ENCODE results near the gene SLCO3A1.

SLCO3A1 gene

GRCh38 chr15:92112180-92112579 is 258.7 kb downstream of the SLCO3A1 start:
- H3K36me3 ChIP-seq: no peaks in the 10 kb centered on the region
- no peak for TF ChIP-seq CTCF (IDR thresholded peaks at IDR 0.05; ENCODE audit: low read depth, low read length)
- no peak for DNase-seq
- no peaks in the 10 kb centered on the region for H3K27me3 ChIP-seq
- no peaks in the 10 kb centered on the region for H3K9me3 ChIP-seq
- H3K4me1 ChIP-seq: no peaks in the 10 kb centered on the region; the same call in 1 of the 2 replicates
- no peak overlapping the region for H3K4me3 ChIP-seq (ENCODE audit: low read depth, low read length)

GRCh38 chr15:92112711-92113110 is 259.2 kb downstream of the SLCO3A1 start:
- H3K27me3 ChIP-seq: no peaks in the 10 kb centered on the region
- no peaks in the 10 kb centered on the region for H3K36me3 ChIP-seq
- no peak for DNase-seq
- H3K4me1 ChIP-seq: no peaks in the 10 kb centered on the region; the same call in 1 of the 2 replicates
- H3K9me3 ChIP-seq: no peaks in the 10 kb centered on the region
- H3K4me3 ChIP-seq (ENCODE audit: low read depth, low read length): no peak overlapping the region
- TF ChIP-seq CTCF (IDR thresholded peaks at IDR 0.05; ENCODE audit: low read depth, low read length): no peak

GRCh38 chr15:92113832-92114231 is 260.3 kb downstream of the SLCO3A1 start:
- no peak for DNase-seq
- H3K4me3 ChIP-seq (ENCODE audit: low read depth, low read length): no peak overlapping the region
- no peak for TF ChIP-seq CTCF (IDR thresholded peaks at IDR 0.05; ENCODE audit: low read depth, low read length)
- H3K27me3 ChIP-seq: no peaks in the 10 kb centered on the region
- H3K36me3 ChIP-seq: no peaks in the 10 kb centered on the region
- no peaks in the 10 kb centered on the region for H3K9me3 ChIP-seq
- no peaks in the 10 kb centered on the region; the same call in 1 of the 2 replicates for H3K4me1 ChIP-seq

GRCh38 chr15:92115834-92116233 is 262.3 kb downstream of the SLCO3A1 start:
- Histone ChIP-seq H3K36me3 (no peaks in the 10 kb centered on the region), H3K4me3 (ENCODE audit: low read depth, low read length) (no peak overlapping the region), H3K9me3 (no peaks in the 10 kb centered on the region), H3K4me1 (no peaks in the 10 kb centered on the region; the same call in 1 of the 2 replicates), H3K27me3 (no peaks in the 10 kb centered on the region)
- DNase-seq: no peak
- no peak for TF ChIP-seq CTCF (IDR thresholded peaks at IDR 0.05; ENCODE audit: low read depth, low read length)

GRCh38 chr15:92116330-92116729 is 262.8 kb downstream of the SLCO3A1 start:
- Histone ChIP-seq H3K4me1 (no peaks in the 10 kb centered on the region), H3K36me3 (no peaks in the 10 kb centered on the region), H3K27me3 (no peaks in the 10 kb centered on the region), H3K9me3 (no peaks in the 10 kb centered on the region), H3K4me3 (ENCODE audit: low read depth, low read length) (no peak overlapping the region)
- DNase-seq: no peak
- no peak for TF ChIP-seq CTCF (IDR thresholded peaks at IDR 0.05; ENCODE audit: low read depth, low read length)

GRCh38 chr15:92117261-92117731 is 263.8 kb downstream of the SLCO3A1 start:
- Histone ChIP-seq H3K4me1 (no peaks in the 10 kb centered on the region), H3K9me3 (no peaks in the 10 kb centered on the region), H3K4me3 (ENCODE audit: low read depth, low read length) (no peak overlapping the region), H3K36me3 (no peaks in the 10 kb centered on the region), H3K27me3 (no peaks in the 10 kb centered on the region)
- no peak for TF ChIP-seq CTCF (IDR thresholded peaks at IDR 0.05; ENCODE audit: low read depth, low read length)
- DNase-seq: no peak
